Activated naive CD4-positive, alpha-beta T cell treated with anti-CD3 and anti-CD28 coated beads, Interleukin-2, amount 50 U/mL, for 72 hours (primary cell): ENCODE data around the gene NDUFB7. TPM values are rescaled to one million over a fixed set of nuclear protein-coding genes. Genes with fewer than 3 reads are reported as not detected.
A peak's percentile ranks its signal among the peaks of the same experiment; 100 is the strongest.
"Not testable (repeated sequence)": the region's sequence is repeated elsewhere in the genome, so short reads cannot be mapped to it uniquely, and the experiment has no call there.

ENCODE experiments used
- ATAC-seq, 2 donors: fragments of 150-1000 bp; cut with Tn5 transposase; 2 replicates each; pipeline ENCODE4 v1.10.0; 2021; ENCODE audit warnings: mild to moderate bottlenecking in 2 of 2, moderate library complexity in 2 of 2
- DNase-seq, 2 donors: peaks; one replicate each; pipeline ENCODE4 v3.0.0; 2021 to 2022; ENCODE audit warnings: low spot score in 2 of 2
- H3K27ac Mint-ChIP-seq, 2 donors: one replicate each; pipeline ENCODE4 v1.8.0; 2022; ENCODE audit warnings: mild to moderate bottlenecking in 2 of 2, mixed read lengths in 2 of 2
- H3K36me3 Mint-ChIP-seq, 2 donors: one replicate each; pipeline ENCODE4 v1.8.0; 2022; ENCODE audit warnings: mixed read lengths in 2 of 2
- H3K9me3 Mint-ChIP-seq, 2 donors: one replicate each; pipeline ENCODE4 v1.8.0; 2022; ENCODE audit warnings: mixed read lengths in 2 of 2
- total RNA-seq, 2 donors: library from RNA; stranded (reverse); gene quantifications; one replicate each; pipeline ENCODE4 v1.2.3, GENCODE V29; 2022

NDUFB7 gene
- total RNA-seq, 2 donors from 2014 or later, result 111 to 129 TPM

DNA sequence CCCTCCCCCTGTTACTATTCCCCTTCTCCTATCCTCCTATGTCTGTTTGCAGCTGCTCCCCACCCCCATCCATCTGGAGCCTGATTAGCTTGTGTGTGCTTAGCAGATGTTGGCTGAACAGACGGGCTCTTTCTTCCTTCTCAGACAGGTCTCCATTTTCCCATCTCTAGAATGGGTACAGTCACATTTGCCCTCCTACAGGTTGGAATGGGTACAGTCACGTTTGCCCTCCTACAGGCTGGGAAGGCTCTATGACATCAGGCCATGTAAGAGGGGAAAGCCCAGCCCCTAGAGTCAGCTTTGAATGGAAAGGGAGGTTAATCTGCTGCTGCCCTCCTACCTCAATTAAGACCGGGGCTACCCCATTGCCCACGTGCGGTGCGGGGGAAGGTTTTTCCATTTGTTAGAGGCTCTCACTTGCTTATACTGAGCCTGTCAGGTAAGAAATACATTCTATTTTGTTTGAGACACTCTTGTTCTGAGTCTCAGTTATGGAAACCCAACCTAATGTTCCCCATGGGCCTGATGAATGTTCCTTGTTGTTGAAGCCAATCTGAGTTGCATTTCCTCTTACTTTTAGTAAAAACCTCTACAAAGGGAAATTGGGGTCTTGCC is 8.9 kb upstream of the NDUFB7 start:
- peak overlapping the region in 1 of 2 donors; percentile 14 for H3K27ac Mint-ChIP-seq
- DNase-seq (peak in 1 of 2 donors; percentile 69), ATAC-seq (peak in 1 of 2 donors; percentile 48)
- H3K36me3 Mint-ChIP-seq, result no peaks in the 10 kb centered on the region
- H3K9me3 Mint-ChIP-seq, result no peaks in the 10 kb centered on the region

DNA sequence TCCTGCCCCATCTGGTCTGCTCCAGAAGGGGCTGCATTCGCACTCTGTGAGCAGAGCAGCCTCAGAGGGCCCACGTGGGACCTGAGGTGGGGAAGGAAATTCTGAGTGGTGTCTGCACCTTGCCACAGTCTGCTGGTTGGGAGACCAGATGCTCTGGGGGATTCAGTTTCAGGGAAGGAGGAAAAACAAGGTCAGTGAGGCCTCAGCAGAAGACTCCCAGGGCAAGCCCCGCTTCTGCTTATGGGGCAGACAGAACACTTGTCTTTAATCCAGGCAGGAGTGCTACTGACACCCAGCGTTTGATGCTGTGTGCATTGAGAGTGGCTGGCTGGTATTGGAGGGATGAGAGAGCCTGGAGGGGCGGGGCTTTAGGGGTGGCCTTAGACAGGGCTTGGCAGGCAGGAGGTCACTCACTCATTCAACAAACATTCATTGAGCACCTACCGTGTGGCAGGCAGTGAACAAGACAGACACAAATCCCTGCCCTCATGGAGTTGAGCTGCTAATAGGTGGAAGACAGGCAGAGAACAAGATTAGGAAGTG is 6.1 kb upstream of the NDUFB7 start:
- no peaks in the 10 kb centered on the region for H3K36me3 Mint-ChIP-seq
- H3K9me3 Mint-ChIP-seq, result no peaks in the 10 kb centered on the region
- DNase-seq (no peak), ATAC-seq (no peak)
- no peak overlapping the region for H3K27ac Mint-ChIP-seq

- Mint-ChIP-seq H3K9me3 (no peaks in the 10 kb centered on the region), H3K36me3 (no peaks in the 10 kb centered on the region), H3K27ac (no peak overlapping the region)
- ATAC-seq (no peak), DNase-seq (no peak)
These were observed 5.4 kb upstream of the NDUFB7 start for GRCh38 chr19:14577264-14577663.

DNA sequence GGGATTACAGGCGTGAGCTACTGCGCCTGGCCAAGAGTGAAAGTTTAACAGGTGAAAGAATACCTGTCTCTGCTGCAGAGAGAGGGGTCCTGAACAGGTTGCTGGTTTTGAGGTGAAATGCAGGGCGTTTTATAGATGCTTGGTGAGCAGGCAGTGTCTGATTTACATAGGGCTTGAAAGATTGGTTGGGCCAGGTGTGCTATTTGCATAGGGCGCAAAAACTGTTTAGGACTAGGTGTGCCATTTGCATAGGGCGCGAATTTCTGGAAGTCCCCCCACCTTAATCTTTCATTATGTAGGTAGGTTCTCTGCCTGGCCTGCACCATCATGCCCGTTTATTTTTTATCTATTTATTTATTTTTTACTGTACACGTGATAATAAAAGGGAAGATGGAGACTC is 4.5 kb upstream of the NDUFB7 start:
- ATAC-seq (no peak), DNase-seq (no peak)
- Mint-ChIP-seq H3K9me3 (no peaks in the 10 kb centered on the region), H3K27ac (no peak overlapping the region), H3K36me3 (peaks cover 0 to 6% of the 10 kb centered on the region in 2 donors)

- H3K27ac Mint-ChIP-seq, result peak overlapping the region in 1 of 2 donors; percentile 32
- DNase-seq, result no peak
- ATAC-seq, result no peak
- H3K36me3 Mint-ChIP-seq, result peaks cover 0 to 6% of the 10 kb centered on the region in 2 donors
- H3K9me3 Mint-ChIP-seq, result no peaks in the 10 kb centered on the region
These were observed 3.6 kb upstream of the NDUFB7 start for GRCh38 chr19:14575428-14575980.

DNA sequence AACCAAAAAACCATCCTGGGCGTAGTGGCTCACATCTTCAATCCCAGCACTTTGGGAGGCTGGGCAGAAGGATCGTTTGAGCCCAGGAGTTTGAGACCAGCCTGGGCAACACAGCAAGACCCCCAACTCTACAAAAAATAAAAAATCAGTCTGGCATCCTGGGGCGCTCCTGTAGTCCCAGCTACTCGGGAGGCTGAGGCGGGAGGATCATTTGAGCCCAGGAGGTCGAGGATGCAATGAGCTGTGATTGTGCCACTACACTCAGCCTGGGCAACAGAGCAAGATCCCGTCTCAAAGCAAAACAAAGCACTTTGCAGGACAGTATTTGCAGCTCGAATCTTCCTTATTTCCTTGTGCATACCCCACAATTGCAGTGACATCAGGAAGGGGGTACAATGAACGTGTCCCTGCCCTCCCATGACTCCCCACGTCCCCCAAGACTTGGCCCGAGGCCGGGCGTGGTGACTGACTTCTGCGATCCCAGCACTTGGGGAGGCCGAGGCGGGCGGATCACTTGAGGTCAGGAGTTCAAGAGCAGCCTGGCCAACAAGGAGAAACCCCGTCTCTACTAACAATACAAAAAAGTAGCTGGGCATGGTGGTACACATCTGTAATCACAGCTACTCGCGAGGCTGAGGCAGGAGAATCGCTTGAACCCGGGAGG is 870 bp downstream of the NDUFB7 start:
- peaks cover 0 to 6% of the 10 kb centered on the region in 2 donors for H3K36me3 Mint-ChIP-seq
- H3K9me3 Mint-ChIP-seq, result no peaks in the 10 kb centered on the region
- ATAC-seq (no peak), DNase-seq (no peak)
- H3K27ac Mint-ChIP-seq, result peak overlapping the region; percentile 87 to 98

DNA sequence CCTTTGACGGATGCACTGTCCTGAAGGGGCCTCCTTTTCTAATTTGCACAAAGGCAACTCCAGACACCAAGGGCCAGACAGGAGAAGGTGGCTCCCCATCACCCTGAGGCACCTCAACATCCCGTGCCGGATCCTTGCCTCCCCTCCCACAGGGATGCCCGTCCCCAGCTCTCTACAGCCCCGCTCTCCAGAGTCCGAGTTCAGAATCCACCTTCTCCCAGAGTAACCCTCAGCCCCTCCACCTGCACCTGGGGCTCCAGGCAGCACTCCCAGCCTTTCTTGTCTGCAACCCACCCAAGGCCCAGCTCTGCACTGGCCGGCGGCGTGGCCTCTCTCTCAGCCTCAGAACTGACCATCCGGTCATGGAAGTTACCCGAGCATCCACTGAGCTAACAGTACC is 4.8 kb downstream of the NDUFB7 start:
- DNase-seq, result no peak
- ATAC-seq, result no peak
- Mint-ChIP-seq H3K27ac (peak overlapping the region; percentile 29 to 40), H3K36me3 (peaks cover 0 to 6% of the 10 kb centered on the region in 2 donors), H3K9me3 (no peaks in the 10 kb centered on the region)

- Mint-ChIP-seq H3K36me3 (peaks cover 0 to 4% of the 10 kb centered on the region in 2 donors), H3K27ac (peak overlapping the region; percentile 29 to 40), H3K9me3 (no peaks in the 10 kb centered on the region)
- no peak for DNase-seq
- no peak for ATAC-seq
These were observed 5.2 kb downstream of the NDUFB7 start for GRCh38 chr19:14566712-14567077.

DNA sequence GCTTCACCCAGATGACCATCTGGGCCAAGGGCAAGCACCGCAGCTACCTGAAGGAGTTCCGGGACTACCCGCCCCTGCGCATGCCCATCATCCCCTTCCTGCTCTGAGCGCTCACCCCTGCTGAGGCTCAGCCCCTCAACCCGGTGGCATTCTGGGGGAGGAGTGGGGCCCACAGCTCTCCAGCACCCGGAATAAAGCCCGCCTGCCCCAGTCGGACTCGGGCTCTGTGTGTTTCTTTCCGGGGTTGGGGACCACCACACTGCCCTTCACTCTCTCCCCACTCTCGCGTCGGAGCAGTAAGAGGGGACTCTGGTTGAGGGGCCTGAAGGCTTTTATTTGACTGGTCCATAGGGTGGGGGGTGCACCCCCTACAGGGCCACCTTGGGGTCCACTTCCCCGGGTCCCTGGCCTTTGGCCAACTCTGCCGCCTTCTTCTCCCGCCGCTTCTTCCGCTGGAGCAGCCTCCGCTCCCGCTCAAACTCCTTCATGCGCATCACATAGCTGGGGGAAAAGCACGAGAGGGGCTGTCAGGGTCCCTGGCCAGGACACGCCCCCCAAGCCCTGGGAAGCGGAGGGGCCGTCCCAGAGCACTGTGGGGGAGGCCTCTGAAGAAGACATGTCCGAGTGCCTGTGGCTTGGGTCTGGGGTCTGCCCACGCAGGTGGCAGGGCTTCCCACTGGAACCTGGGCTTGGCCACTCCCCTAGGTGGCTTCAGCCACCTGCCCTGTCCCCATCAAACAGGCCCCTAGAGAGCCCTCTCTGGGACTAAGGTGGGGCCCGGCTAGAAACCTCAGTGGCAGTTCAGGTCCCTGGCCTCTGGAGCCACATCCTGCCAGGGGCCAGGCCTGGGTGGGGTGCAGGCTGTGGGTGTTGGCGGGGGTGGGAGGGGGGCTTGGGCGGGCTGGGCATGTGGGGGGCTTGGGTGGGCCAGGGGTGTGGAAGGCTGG is 5.8 kb downstream of the NDUFB7 start:
- no peaks in the 10 kb centered on the region for H3K9me3 Mint-ChIP-seq
- DNase-seq (no peak), ATAC-seq (no peak)
- no peak overlapping the region for H3K27ac Mint-ChIP-seq
- H3K36me3 Mint-ChIP-seq, result no peaks in the 10 kb centered on the region

DNA sequence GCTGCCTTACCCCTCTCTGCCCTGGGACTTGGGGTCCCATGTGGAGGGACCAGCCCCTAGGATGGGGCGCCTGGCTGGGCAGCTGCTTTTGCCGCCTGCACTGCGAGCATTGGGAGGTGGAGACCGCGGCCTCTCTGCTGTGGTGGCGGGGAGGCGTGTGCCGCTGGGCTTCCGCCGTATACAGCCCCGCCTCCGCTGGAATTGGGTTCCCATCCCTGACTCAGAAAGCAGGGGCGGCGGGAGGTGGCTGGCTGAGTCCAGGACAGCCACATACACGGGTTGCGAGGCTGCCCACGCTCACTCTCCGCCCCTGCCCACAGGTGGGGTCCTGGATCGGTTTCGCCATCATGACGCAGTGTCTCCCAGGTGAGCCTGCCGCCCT is 6.6 kb downstream of the NDUFB7 start:
- DNase-seq (no peak), ATAC-seq (no peak)
- no peak overlapping the region for H3K27ac Mint-ChIP-seq
- H3K36me3 Mint-ChIP-seq, result no peaks in the 10 kb centered on the region
- H3K9me3 Mint-ChIP-seq, result no peaks in the 10 kb centered on the region

DNA sequence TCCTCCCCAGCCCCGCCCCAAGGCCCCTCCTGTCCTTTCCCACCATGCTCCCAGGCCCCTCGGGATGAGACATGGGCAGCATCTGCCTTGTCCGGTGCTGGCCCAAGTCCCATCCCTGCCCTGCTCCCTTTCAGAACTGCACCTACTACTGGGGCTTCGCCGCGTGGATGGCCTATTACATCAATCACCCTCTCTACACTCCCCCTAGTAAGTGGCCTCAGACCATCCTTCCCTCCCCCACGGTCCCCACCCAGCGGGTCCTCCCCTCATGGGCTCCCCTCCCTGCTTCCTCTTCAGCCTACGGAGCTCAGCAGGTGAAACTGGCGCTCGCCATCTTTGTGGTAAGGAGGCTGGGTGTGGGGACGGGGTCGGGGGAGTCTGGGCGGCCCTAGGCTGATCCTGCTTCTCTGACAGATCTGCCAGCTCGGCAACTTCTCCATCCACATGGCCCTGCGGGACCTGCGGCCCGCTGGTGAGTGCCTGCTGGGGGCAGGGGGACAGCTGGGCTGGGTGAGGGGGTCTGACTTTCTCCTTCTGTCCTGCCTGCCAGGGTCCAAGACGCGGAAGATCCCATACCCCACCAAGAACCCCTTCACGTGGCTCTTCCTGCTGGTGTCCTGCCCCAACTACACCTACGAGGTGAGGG is 7.1 kb downstream of the NDUFB7 start:
- not testable (repeated sequence) for H3K9me3 Mint-ChIP-seq, H3K27ac Mint-ChIP-seq, H3K36me3 Mint-ChIP-seq, DNase-seq
- peak in 1 of 2 donors; percentile 3 for ATAC-seq

GRCh38 chr19:14563989-14564651 is 7.7 kb downstream of the NDUFB7 start:
- Mint-ChIP-seq H3K9me3 (no peaks in the 10 kb centered on the region), H3K27ac (peak overlapping the region in 1 of 2 donors; percentile 72), H3K36me3 (no peaks in the 10 kb centered on the region)
- ATAC-seq (peak; percentile 50 to 85), DNase-seq (peak in 1 of 2 donors; percentile 62)

DNA sequence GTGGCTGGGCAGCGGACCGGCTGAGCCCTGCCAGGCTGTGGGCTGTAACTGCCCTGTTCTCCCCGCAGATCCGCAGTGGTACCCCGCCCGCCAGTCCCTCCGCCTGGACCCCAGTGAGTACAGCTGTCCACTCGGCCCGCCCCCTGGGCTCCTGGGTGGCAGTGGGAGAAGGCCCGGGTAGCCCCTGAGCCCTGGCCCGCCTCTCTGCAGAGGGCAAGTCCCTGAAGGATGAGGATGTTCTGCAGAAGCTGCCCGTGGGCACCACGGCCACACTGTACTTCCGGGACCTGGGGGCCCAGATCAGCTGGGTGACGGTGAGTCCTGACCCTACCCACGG is 8.3 kb downstream of the NDUFB7 start:
- ATAC-seq, result no peak
- no peak for DNase-seq
- Mint-ChIP-seq H3K9me3 (no peaks in the 10 kb centered on the region), H3K36me3 (no peaks in the 10 kb centered on the region), H3K27ac (no peak overlapping the region)

DNA sequence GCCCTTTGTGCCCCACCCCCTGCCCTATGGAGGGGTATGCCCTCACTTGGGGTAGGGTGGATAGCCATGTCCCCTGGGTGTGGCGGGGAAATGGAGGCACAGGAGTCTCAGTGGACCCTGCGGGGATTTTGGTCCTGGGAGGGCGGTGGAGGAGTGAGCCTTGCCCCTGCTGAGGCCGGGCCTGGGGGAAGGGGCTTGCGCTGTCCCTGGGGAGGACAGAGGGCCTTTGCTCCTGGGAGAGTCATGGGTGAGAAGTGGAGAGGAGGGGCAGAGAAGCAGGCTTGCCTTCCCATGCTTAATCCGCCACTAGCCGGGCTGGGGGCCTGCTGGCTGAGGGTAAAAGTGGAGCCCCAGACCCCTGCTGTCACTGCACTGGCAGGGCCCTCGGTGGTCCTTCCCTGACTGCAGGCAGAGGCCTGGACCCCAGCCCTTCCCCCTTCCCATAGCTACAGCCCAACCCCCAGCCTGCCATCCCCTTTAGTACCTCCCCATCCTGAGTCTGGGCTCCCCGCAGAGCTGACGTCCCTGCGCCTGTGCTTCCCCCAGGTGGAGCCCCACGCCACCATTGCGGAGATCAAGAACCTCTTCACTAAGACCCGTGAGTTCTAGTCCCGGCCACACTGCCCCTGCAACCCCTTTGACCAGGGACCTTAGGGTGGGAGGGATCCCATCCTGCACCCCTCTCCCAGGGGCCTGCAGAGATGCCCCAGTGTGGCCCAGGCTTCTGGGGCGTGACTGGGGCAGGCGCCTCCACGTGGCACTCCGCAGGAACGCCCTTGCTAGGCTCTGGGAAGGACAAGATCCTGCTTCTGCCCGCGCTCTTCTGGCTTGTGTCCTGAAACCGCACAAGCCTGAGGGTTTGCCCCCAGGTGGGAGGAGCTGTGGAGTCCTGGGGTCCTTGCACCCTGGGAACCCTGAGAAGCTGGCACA is 8.9 kb downstream of the NDUFB7 start:
- DNase-seq, result no peak
- Mint-ChIP-seq H3K27ac (no peak overlapping the region), H3K36me3 (no peaks in the 10 kb centered on the region), H3K9me3 (no peaks in the 10 kb centered on the region)
- ATAC-seq, result no peak

GRCh38 chr19:14561847-14562351 is 10.0 kb downstream of the NDUFB7 start:
- no peaks in the 10 kb centered on the region for H3K9me3 Mint-ChIP-seq
- ATAC-seq, result no peak
- no peak for DNase-seq
- H3K36me3 Mint-ChIP-seq, result no peaks in the 10 kb centered on the region
- peak overlapping the region in 1 of 2 donors; percentile 44 for H3K27ac Mint-ChIP-seq
